Endothelial cell of hepatic sinusoid (primary cell): Measurements from ENCODE around the gene GALNT9.

ENCODE experiments used
- in situ Hi-C: cut with HindIII; loops from 2 replicates; pipeline ENCODE4 v1.10.0; 2017; ENCODE audit warnings: low sequenced_read_pairs

Gene GALNT9

DNA sequence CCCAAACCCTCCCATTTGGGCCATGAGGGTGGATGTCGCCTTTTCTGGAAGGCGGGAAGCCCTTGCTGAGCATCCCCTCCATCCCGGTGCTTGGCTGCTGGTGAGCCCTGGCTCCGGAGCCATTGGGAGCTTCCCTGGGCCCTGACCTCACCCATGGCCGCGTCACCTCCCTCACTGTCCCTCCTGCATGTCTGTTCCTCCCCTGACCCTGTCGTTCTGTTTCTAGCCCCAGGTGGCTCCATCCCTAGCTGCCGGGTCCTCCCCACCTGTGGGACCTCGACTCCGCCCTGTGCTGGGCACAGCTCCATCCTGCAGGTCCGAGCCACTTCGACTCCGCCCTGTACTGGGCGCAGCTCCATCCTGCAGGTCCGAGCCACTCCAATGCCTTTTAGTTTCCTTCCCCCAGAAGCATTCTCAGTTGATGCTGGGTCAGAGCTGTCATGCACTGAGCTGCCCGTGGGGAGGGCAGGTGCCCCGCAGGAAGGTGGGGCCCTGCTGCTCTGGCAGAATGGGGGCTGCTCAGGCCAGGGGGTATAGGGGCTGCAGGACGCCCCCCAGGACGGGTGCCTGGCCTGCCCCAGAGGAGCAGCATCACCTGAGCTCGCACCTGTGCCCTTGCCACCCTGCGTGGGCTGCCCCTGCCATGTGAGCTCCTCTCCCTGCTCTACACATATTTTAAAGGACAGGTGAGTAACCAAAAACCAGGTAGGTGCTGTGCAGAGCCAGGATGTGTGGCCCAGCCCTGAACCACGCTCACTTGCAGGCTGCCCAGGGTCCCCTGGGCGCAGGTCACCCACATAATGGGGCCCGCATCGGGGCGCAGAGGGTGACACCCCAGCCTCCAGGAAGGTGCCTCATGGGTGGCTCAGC lies 166.1 kb downstream of the GALNT9 start:
- in situ Hi-C loops, result no loop called here

DNA sequence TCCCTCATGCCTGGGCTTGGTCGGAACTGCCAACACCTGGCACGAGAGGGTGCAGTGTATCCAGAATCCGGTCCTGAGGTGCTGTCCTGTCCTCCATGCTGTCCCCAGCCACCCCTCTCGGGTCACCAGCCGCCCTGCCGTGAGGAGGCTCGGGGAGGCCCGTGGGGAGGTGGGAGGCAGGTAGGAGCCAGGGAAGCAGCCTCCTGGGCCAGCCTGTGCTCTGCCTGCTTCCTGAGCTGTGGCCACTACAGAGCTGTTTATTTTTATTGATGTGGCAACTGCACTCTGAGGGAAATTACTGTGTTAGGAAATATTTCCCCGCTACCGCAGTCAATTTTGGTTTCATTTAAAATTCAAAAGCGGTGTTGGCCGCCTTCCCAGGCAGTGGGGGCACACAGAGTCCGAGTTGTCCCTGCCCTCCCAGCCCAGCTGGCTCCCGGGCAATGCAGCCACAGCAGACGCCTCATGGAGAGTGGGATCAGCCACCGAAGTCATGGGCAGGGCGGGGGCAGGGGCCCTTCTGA lies 166.8 kb downstream of the GALNT9 start:
- in situ Hi-C loops, result no loop called here

DNA sequence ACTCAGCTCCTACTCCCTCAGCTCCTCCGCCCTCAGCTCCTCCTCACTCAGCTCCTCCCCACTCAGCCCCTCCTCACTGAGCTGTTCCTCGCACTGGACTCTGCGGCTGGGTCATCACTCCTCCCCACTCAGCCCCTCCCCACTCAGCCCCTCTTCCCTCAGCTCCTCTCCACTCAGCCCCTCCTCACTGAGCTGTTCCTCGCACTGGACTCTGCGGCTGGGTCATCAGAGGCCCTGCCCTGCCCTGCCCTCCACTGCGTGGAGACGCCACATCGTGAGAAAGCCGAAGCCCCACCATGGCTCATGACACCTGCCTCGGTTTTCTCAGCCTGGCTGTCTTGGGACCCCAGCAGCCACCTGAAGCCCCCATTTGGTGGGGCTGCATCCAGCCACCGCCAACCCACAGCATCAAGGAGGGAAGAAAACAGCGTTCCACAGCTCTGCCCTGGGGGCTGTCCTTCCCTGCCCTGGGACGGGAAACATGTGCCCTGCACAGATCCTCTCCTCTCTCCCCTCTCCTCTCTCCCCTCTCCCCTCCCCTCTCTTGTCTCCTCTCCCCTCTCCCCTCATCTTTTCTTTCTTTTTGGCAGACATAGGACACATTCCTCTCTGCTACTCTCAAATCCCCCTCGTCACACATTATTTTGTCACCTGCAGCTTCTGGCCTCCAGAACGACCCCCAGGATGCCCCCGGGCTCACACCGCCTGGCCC lies 167.4 kb downstream of the GALNT9 start:
- in situ Hi-C loops, result no loop called here

DNA sequence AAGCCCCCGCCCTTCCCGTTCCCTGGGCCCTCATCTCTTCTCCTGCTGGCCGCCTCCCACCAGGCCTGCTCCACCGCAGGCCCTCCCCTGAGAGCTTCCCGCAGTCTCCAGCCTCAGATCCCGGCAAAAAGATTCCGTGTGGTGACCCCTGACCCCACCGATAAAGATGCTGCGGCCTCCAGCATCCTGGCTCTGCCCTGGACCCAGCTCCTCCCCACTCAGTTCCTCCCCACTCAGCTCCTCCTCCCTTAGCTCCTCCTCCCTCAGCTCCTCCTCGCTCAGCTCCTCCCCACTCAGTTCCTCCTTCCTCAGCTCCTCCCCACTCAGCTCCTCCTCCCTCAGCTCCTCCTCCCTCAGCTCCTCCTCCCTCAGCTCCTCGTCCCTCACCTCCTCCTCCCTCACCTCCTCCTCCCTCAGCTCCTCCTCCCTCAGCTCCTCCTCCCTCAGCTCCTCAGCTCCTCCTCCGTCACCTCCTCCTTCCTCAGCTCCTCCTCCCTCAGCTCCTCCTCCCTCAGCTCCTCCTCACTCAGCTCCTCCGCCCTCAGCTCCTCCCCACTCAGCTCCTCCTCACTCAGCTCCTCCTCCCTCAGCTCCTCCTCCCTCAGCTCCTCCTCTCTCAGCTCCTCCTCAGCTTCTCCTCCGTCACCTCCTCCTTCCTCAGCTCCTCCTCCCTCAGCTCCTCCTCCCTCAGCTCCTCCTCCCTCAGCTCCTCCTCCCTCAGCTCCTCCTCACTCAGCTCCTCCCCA lies 168.2 kb downstream of the GALNT9 start:
- in situ Hi-C loops, result no loop called here

DNA sequence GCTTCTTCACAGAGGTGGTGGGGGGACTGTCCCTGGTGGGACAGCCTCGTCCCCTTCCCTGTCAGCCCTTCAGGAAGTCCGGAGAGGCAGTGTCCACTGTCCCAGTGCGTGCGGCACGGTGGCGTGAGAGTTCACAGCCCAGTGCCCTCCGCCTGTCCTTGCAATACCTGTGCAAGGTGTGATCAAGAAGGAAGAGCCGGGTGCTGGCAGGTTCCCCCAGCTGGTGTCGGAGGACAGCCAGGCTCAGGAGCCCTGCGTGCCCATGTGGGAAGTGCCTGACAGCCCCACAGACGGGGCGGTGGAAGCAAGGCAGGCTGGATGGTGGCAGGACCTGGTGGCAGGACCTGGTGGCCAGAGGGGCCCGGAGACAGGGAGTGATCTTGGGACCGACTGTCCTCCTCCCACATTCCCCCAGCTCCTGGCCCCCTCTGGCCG lies 168.8 kb downstream of the GALNT9 start:
- in situ Hi-C loops, result no loop called here

DNA sequence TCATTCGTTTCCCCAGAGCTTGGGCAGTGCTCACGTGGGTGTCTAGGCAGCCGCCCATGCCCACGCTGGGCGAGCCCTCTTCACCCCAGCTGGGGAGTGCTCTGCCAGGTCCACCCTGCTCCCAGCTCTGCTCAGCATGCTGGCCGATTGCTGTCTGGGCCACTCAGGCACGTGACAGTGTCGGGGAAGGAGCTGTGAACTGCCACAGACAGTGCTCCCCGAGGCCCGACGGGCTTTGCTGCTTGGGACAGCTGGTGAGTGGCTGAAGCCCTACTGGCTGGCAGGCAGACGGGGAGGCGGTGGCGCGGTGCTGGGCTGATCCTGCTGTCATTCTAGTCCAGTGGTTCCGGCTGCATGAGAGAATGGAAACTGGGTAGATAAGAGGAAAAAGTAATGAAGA lies 169.4 kb downstream of the GALNT9 start:
- in situ Hi-C loops, result no loop called here

DNA sequence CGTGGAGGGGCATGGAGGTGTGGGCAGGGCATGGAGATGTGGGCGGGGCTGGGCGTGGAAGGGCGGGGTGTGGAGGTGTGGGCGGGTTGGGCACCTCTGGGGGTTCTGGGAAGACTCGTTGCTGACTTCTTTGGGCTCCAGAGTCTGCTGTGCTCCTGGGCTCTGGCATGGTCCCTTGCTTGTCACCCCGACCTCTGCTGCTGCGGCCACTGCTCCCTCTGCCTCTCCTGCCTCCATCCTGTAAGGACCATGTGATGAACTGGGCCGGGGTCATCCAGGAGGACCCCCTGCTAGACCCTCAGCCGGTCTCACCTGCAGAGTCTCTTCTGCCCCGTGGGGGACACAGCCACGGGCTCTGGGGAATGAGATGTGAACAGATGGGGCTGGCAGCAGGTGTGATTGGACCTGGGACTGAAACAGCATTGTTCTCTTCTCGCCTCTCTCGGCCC lies 169.8 kb downstream of the GALNT9 start:
- in situ Hi-C loops, result no loop called here

DNA sequence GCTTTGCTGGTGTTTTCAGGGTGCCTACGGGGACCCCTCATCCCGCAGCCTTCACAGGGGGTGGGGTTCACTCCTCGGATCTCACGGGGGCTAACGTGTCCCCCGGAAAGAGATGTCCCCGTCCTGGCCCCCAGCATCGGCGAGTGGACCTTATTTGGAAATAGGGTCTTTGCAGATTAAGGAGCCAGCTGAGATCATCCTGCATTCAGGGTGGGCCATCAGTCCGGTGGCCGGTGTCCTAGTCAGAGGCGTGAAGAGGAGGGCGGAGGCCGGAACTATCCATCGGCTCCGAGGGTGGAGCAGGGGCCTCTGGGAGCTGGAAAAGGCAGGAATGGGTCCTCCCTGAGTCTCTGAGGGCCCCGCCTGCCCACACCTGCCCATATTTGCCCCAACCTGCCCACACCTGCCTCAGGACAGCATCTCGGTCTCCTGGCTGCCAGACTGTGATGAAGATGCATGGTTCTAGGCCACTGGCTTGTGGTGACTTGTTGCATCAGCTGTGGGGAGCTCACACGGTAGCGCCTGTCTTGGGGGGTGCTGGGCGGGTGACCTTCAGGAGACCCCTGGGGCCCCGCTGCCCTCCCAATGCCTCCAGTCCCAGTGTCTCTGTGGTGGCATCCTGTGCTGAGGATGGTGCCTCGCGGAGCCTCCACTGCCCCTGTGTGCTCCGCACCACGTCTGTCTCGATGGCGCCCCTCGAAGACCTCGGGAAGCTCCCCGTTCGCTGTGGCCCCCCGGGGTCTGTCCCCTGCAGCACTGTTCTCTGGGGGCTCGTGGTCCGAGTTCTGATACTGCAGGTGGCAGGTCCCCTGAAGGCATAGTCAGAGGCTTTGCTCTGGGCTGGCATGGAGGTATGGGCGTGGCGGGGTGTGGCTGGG lies 170.5 kb downstream of the GALNT9 start:
- in situ Hi-C loops, result no loop called here

DNA sequence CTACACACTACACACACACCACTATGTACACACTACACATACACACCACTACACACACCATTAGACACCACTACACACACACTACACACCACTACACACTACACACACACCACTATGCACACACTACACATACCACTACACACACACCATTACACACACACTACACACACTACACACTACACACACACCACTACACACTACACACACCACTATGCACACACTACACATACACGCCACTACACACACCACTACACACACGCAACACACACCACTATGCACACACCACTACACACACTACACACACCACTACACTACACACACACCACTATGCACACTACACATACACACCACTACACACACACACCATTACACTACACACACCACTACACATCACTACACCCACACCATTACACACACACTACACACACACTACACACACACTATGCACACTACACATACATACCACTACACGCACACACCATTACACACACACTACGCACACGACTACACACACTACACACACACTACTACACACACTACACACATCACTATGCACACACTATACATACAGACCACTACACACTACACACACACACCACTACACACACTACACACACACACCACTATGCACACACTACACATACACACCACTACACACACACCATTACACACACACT lies 171.5 kb downstream of the GALNT9 start:
- in situ Hi-C loops, result no loop called here

DNA sequence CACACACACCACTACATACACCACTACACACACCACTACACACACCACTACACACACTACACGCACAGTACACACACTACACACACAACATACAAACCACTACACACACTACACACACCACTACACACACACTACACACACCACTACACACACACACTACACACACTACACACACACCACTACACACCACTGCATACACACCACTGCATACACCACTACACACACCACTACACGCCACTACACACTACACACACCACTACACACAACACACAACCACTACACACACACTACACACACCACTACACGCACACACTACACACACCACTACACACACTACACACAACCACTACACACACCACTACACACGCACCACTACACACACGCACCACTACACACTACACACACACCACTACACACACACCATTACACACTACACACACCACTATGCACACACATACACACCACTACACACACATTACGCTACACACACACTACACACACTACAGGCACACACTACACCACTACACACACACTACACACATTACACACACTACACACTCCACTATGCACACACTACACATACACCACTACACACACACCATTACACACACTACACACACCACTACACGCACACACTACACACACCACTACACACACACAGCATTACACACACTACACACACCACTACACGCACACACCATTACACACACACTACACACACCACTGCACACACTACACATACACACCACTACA lies 172.6 kb downstream of the GALNT9 start:
- in situ Hi-C loops, result no loop called here

DNA sequence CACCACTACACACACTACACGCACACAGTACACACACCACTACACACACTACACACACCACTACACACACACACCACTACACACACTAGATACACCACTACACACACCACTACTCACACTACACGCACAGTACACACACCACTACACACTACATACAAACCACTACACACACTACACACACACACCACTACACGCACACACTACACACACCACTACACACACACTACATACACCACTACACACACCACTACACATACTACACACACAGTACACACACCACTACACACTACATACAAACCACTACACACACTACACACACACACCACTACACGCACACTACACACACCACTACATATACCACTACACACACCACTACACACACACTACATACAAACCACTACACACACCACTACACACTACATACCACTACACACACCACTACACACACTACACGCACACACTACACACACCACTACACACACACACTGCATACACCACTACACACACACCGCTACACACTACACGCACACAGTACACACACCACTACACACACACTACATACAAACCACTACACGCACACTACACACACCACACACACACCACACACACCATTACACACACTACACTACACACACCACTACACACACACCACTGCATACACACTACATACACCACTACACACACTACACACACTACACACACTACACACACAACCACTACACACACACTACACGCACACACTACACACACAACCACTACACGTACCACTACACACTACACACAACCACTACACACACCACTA lies 173.4 kb downstream of the GALNT9 start:
- in situ Hi-C loops, result no loop called here

DNA sequence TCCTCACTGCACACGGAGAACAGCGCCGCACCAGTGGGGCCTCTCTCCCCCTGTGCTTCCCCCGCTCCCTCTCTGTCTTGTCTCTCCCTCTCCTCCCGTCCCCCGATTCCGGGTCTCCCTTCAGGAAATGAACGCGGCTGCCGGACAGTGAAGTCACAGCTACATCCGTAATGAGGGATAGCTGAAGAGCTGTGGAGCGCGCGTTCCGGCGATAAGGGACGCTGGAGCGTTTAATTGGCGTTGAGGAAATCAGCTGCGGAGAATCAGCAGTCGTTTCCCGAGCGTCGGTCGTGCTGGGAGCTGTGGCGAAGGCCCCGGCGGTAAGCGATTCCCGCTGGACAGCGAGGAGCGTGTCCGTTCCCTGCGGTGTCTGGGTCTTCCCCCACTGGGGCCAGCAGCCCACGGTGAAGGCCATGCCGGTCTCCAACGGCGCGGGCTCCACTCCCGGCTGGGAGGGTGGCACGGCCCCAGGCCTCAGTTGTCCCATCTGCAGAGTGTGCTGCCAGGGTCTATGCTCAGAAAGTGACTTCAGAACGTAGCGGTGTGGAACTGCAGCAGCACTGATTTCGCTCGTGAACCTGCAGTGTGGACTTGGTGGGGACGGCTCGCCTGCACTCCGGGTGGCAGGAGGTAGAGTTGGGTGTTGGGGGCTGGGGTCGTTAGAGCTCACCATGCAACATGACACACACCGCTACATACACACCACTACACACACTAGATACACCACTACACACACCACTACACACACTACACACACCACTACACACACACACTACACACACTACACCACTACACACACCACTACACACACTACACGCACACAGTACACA lies 174.2 kb downstream of the GALNT9 start:
- in situ Hi-C loops, result no loop called here

DNA sequence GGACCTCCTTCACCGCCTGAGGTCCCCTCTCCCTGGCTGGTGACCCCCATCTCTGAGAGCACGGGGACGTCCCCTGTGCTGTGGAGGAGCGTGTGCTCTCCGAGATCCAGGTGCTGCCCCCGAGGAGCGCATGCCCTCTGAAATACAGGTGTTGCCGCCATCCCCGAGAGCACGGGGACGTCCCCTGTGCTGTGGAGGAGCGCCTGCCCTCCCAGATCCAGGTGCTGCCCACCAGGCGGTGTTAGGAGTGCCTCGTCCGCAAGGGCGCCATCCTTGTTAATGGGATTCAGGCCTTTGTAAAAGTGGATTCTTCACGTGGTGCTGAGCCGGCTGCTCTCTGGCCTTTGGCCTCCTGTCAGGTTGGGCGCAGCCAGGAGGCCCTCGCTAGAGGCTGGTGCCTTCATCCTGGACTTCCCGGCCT lies 175.0 kb downstream of the GALNT9 start:
- in situ Hi-C loops, result no loop called here

DNA sequence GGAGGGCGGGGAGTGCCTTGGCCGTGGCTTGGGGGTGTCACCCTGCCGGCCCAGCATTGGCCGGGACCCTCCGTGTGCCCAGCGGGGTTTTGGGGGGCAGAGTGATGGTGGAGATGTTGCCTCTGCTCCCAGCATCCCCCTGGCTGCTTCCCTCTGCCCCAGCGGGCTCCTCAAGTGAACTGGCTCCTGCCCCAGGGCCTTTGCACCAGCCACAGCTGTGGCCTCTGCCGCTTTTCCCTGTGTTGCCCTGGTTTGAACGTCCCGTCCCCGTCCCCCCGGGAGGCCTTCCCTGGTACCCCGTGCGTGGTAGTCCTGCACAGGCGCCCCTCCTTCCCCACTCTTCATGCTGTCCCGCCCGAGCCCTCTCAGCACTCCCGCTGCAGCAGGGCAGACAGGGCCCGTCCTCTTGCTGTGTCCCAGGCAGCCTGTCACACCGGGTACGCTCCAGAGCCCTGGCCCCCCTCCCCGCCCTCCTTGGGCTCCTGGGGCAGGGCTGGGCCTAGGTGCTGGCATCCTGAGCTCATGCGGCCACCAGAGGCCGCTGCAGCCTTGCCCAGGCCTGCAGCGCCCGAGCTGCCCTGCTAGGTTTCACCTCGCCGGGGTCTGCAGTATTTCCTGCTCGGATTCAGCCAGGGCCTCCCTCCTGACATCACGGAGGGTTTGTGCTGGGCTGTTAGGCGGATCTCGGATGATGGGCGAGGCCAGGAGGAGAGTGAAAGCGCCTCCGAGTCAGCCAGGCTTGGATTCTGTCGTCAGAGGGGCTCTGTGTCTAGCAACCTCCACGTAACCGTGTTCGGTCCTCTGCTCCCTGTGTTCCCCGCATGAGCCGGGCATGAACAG lies 175.7 kb downstream of the GALNT9 start:
- in situ Hi-C loops, result no loop called here

DNA sequence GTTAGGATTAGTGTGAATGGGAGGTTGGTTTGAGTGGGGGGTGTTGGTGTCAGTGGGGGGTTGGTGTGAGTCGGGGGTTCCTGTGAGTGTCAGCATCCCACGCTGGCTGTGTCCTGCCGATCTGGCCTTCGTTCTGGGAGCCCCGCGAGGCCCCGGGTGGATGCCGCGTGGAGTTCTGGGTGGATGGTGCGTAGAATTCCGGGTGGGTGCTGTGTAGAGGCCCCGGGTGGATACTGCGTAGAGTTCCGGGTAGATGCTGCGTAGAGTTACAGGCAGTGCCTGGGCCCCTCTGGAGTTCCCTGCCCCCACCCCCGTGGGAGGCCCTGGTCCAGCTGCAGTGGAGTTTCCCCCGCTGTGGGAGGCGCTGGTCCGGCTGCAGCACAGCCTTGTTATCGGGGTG lies 176.4 kb downstream of the GALNT9 start:
- in situ Hi-C loops, result no loop called here

DNA sequence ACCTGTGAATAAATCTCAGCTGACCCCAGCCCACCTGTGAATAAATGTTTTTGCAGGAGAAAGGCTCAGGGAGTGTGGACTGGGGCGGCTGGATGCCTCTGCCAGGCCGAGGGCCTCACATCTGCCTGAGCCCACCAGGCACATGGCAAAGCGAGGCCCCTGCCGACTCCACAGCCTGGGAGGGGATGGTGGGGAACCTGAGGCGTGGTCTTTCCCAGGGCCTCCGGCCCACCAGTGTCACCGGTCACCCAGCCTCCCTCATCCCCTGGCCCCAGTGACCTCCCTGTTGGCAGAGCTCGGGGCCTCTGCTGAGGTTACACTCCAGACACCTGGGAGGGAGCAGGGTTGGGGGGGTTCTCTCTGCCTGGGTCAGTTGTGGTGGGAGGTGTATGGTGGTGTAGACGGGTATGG lies 177.0 kb downstream of the GALNT9 start:
- in situ Hi-C loops, result no loop called here
